Measurements from ENCODE around the gene LIPH. TPM values are rescaled to one million over a fixed set of nuclear protein-coding genes. Genes with fewer than 3 reads are reported as not detected.
"Not testable (repeated sequence)": the region's sequence is repeated elsewhere in the genome, so short reads cannot be mapped to it uniquely, and the experiment has no call there.

LIPH gene
- polyA plus RNA-seq, 3 donors: not detected

DNA sequence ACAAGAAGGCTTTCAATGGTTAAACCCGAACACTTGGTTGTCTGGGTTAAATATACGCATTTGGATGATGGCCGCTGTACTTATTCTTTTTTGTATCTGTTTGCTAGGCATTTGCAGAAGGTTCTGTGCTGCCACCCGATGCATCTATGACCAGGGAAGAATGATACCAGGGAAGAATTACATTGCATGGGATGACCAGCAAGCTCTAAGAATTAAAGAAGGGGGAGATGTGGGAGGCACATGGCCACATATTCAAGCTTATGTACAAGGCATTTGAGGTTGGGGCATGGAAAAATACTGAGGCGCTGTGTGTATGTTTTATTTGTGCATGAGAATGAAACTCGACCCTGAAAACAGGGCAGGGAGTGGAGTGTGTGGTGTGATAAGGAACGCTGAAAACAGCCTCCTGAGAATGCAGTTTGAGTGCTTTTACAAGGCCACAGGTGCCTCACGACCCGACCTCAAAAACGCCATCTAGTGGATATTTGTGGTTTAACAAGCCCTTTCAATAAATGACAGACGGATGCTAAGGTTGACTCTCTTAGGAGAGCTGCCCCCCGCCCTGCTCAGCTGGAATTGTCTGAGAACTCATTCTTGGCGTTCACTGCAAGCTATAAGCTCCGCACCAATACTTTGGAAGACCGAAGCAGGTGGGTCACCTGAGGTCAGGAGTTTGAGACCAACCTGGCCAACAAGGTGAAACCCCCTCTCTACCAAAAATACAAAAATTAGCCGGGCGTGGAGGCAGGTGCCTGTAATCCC is 22.9 kb upstream of the LIPH start:
- H3K4me1 ChIP-seq (ENCODE audit: control insufficient read depth in 1 of 2, insufficient read depth in 2 of 2, low read length in 2 of 2); H3K27ac Mint-ChIP-seq; H3K4me3 Mint-ChIP-seq: not testable (repeated sequence)

DNA sequence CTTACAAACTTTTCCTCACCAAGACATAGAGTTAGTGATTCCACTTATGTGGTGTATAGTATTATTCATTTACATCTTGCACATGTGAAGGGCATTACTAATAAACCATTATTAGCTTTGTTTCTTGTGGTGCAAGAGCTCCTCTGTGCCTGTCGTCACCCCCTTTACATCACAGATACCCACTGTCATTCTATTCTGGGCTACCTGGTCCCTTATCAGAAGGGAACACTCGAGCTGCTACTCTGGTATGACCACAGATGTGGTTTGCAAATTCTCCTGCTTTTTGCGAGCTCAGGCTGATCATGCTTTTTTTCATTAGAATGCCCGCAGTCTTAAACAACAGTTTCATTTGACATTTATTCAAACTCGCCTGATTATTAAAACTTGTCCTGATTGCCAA is 19.8 kb upstream of the LIPH start:
- H3K4me3 Mint-ChIP-seq: no peak overlapping the region
- H3K4me3 ChIP-seq (replicated peaks in 1 of 3; ENCODE audit: low read depth in 2 of 3, low read length in 3 of 3): no peak overlapping the region
- H3K36me3 ChIP-seq (replicated peaks in 1 of 2; ENCODE audit: control insufficient read depth in 1 of 2, insufficient read depth in 2 of 2, low read length in 2 of 2): no peaks in the 10 kb centered on the region
- peaks cover 10 to 17% of the 10 kb centered on the region in 2 donors for H3K9me3 ChIP-seq (replicated peaks in 1 of 2; ENCODE audit: control insufficient read depth in 1 of 2, insufficient read depth in 1 of 2, low read length in 2 of 2)
- H3K27ac ChIP-seq (ENCODE audit: low read depth in 1 of 2, low read length in 2 of 2): no peak overlapping the region
- peaks cover 5% of the 10 kb centered on the region for H3K4me1 Mint-ChIP-seq
- no peak overlapping the region for H3K4me2 ChIP-seq (replicated peaks; ENCODE audit: extremely low read depth, low read length, poor library complexity, severe bottlenecking)
- 65% methylated on average over 3 of the region's 5 CpGs for WGBS (ENCODE audit: insufficient coverage)
- DNase-seq: no peak
- H3K4me1 ChIP-seq (ENCODE audit: control insufficient read depth in 1 of 2, insufficient read depth in 2 of 2, low read length in 2 of 2): no peaks in the 10 kb centered on the region
- no peaks in the 10 kb centered on the region for H4K20me1 ChIP-seq (ENCODE audit: insufficient read depth, low read length)
- peaks cover 7 to 28% (median 19%) of the 10 kb centered on the region in 7 donors for H3K9me3 Mint-ChIP-seq
- H2AFZ ChIP-seq (ENCODE audit: insufficient read depth, low read depth, low read length, poor library complexity, severe bottlenecking): no peak overlapping the region
- TF ChIP-seq, protein P1, sequence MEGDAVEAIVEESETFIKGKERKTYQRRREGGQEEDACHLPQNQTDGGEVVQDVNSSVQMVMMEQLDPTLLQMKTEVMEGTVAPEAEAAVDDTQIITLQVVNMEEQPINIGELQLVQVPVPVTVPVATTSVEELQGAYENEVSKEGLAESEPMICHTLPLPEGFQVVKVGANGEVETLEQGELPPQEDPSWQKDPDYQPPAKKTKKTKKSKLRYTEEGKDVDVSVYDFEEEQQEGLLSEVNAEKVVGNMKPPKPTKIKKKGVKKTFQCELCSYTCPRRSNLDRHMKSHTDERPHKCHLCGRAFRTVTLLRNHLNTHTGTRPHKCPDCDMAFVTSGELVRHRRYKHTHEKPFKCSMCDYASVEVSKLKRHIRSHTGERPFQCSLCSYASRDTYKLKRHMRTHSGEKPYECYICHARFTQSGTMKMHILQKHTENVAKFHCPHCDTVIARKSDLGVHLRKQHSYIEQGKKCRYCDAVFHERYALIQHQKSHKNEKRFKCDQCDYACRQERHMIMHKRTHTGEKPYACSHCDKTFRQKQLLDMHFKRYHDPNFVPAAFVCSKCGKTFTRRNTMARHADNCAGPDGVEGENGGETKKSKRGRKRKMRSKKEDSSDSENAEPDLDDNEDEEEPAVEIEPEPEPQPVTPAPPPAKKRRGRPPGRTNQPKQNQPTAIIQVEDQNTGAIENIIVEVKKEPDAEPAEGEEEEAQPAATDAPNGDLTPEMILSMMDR (IDR thresholded peaks at IDR 0.05): no peak
- H3K27me3 ChIP-seq (ENCODE audit: control insufficient read depth in 2 of 2, insufficient read depth in 2 of 2, low read length in 2 of 2): no peaks in the 10 kb centered on the region
- no peaks in the 10 kb centered on the region for H3K36me3 Mint-ChIP-seq
- intact Hi-C loops (cut with micrococcal nuclease): no loop called here
- no peak overlapping the region for H3K27ac Mint-ChIP-seq
- no peaks in the 10 kb centered on the region for H3K79me2 ChIP-seq (ENCODE audit: insufficient read depth, low read length)
- H3K9ac ChIP-seq (ENCODE audit: insufficient read depth, low read length, poor library complexity, severe bottlenecking): no peak overlapping the region
- peaks cover 1 to 3% (median 2%) of the 10 kb centered on the region in 3 donors for H3K27me3 Mint-ChIP-seq (ENCODE audit: low read depth in 3 of 3)

More for the DNA sequence above, 22.9 kb upstream of the LIPH start:
- H3K4me1 Mint-ChIP-seq; H3K36me3 ChIP-seq (replicated peaks in 1 of 2; ENCODE audit: control insufficient read depth in 1 of 2, insufficient read depth in 2 of 2, low read length in 2 of 2); H3K27me3 Mint-ChIP-seq (ENCODE audit: low read depth in 3 of 3); H4K20me1 ChIP-seq (ENCODE audit: insufficient read depth, low read length); H2AFZ ChIP-seq (ENCODE audit: insufficient read depth, low read depth, low read length, poor library complexity, severe bottlenecking); H3K9ac ChIP-seq (ENCODE audit: insufficient read depth, low read length, poor library complexity, severe bottlenecking); H3K4me2 ChIP-seq (replicated peaks; ENCODE audit: extremely low read depth, low read length, poor library complexity, severe bottlenecking); H3K27ac ChIP-seq (ENCODE audit: low read depth in 1 of 2, low read length in 2 of 2); H3K79me2 ChIP-seq (ENCODE audit: insufficient read depth, low read length); H3K36me3 Mint-ChIP-seq; intact Hi-C loops (cut with micrococcal nuclease); H3K4me3 ChIP-seq (replicated peaks in 1 of 3; ENCODE audit: low read depth in 2 of 3, low read length in 3 of 3); H3K27me3 ChIP-seq (ENCODE audit: control insufficient read depth in 2 of 2, insufficient read depth in 2 of 2, low read length in 2 of 2): not testable (repeated sequence)
- H3K9me3 Mint-ChIP-seq: peaks cover 7 to 23% (median 18%) of the 10 kb centered on the region in 7 donors
- WGBS (ENCODE audit: insufficient coverage): 22% methylated on average over 8 of the region's 17 CpGs
- peaks cover 10 to 17% of the 10 kb centered on the region in 2 donors for H3K9me3 ChIP-seq (replicated peaks in 1 of 2; ENCODE audit: control insufficient read depth in 1 of 2, insufficient read depth in 1 of 2, low read length in 2 of 2)
- peak; percentile 29 to 50 (median 48) for DNase-seq
- TF ChIP-seq, protein P1 (IDR thresholded peaks at IDR 0.05): peak; percentile 77

All from CD14-positive monocyte (primary cell).